Liver (tissue), 3 donors: ENCODE data around the gene PGR.

Source experiments
- EGR1 ChIP-seq, 2 donors: IDR thresholded peaks; 2 replicates each; pipeline ENCODE4 v1.6.1; 2016 to 2018; ENCODE audit warnings: antibody characterized with exemption in 2 of 2, low read depth in 2 of 2
- RAD21 ChIP-seq, 2 donors: IDR thresholded peaks; 2 replicates each; pipeline ENCODE4 v1.6.1; 2016; ENCODE audit warnings: antibody characterized with exemption in 2 of 2, mild to moderate bottlenecking in 2 of 2
- SP1 ChIP-seq: IDR thresholded peaks from 2 replicates; pipeline ENCODE4 v1.6.1; 2018; ENCODE audit warnings: antibody characterized with exemption, mild to moderate bottlenecking
- TAF1 ChIP-seq: conservative IDR thresholded peaks from 2 replicates; pipeline ENCODE4 v1.6.1; 2016; ENCODE audit warnings: antibody characterized with exemption, mild to moderate bottlenecking
- TF ChIP-seq, protein P1 (sequence below): fragments of 150-350 bp; IDR thresholded peaks from 2 replicates; pipeline ENCODE4 v1.5.1; 2017; ENCODE audit warnings: improper control_type of control experiment, low read depth, low read length; ENCODE audit not compliant: missing input control
- TF ChIP-seq, protein P2 (sequence below): IDR thresholded peaks from 2 replicates; pipeline ENCODE4 v1.6.1; 2016; ENCODE audit warnings: antibody characterized with exemption
- TF ChIP-seq, protein P3 (sequence below): IDR thresholded peaks from 2 replicates; pipeline ENCODE4 v1.6.1; 2016; ENCODE audit warnings: antibody characterized with exemption
- TF ChIP-seq, protein P4 (sequence below): IDR thresholded peaks from 2 replicates; pipeline ENCODE4 v1.6.1; 2016; ENCODE audit warnings: antibody characterized with exemption, mild to moderate bottlenecking
- donor health status: healthy.
- donor health status: healthy.

DNA sequence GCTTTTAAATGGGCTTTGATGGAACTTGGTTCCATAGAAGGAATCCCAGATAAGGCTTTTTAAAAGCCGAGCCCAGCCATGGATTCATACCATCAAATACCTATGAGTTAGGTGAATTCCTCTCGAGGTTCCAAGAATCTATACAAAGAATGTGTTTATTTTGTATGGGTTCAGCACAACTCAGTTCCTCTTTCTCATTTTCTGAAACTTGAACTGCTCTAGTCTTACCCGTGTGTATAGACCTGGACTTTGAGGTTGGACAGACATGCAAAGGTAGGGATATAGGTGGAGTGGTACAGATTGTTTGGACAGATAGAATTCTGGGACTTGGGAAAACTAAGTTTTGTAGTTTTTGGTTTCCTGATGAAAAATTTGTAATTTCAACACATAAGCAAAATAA lies 97.9 kb downstream of the PGR start:
- no peak for TF ChIP-seq RAD21 (IDR thresholded peaks at IDR 0.05)
- TF ChIP-seq, protein P1, sequence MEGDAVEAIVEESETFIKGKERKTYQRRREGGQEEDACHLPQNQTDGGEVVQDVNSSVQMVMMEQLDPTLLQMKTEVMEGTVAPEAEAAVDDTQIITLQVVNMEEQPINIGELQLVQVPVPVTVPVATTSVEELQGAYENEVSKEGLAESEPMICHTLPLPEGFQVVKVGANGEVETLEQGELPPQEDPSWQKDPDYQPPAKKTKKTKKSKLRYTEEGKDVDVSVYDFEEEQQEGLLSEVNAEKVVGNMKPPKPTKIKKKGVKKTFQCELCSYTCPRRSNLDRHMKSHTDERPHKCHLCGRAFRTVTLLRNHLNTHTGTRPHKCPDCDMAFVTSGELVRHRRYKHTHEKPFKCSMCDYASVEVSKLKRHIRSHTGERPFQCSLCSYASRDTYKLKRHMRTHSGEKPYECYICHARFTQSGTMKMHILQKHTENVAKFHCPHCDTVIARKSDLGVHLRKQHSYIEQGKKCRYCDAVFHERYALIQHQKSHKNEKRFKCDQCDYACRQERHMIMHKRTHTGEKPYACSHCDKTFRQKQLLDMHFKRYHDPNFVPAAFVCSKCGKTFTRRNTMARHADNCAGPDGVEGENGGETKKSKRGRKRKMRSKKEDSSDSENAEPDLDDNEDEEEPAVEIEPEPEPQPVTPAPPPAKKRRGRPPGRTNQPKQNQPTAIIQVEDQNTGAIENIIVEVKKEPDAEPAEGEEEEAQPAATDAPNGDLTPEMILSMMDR, result no peak
- TF ChIP-seq TAF1, result no peak
- TF ChIP-seq, protein P2, sequence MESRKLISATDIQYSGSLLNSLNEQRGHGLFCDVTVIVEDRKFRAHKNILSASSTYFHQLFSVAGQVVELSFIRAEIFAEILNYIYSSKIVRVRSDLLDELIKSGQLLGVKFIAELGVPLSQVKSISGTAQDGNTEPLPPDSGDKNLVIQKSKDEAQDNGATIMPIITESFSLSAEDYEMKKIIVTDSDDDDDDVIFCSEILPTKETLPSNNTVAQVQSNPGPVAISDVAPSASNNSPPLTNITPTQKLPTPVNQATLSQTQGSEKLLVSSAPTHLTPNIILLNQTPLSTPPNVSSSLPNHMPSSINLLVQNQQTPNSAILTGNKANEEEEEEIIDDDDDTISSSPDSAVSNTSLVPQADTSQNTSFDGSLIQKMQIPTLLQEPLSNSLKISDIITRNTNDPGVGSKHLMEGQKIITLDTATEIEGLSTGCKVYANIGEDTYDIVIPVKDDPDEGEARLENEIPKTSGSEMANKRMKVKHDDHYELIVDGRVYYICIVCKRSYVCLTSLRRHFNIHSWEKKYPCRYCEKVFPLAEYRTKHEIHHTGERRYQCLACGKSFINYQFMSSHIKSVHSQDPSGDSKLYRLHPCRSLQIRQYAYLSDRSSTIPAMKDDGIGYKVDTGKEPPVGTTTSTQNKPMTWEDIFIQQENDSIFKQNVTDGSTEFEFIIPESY, result no peak
- TF ChIP-seq, protein P3, sequence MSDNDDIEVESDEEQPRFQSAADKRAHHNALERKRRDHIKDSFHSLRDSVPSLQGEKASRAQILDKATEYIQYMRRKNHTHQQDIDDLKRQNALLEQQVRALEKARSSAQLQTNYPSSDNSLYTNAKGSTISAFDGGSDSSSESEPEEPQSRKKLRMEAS, result no peak
- TF ChIP-seq SP1, result no peak
- TF ChIP-seq EGR1 (IDR thresholded peaks at IDR 0.05; ENCODE audit: low read depth in 2 of 2), result no peak
- TF ChIP-seq, protein P4, sequence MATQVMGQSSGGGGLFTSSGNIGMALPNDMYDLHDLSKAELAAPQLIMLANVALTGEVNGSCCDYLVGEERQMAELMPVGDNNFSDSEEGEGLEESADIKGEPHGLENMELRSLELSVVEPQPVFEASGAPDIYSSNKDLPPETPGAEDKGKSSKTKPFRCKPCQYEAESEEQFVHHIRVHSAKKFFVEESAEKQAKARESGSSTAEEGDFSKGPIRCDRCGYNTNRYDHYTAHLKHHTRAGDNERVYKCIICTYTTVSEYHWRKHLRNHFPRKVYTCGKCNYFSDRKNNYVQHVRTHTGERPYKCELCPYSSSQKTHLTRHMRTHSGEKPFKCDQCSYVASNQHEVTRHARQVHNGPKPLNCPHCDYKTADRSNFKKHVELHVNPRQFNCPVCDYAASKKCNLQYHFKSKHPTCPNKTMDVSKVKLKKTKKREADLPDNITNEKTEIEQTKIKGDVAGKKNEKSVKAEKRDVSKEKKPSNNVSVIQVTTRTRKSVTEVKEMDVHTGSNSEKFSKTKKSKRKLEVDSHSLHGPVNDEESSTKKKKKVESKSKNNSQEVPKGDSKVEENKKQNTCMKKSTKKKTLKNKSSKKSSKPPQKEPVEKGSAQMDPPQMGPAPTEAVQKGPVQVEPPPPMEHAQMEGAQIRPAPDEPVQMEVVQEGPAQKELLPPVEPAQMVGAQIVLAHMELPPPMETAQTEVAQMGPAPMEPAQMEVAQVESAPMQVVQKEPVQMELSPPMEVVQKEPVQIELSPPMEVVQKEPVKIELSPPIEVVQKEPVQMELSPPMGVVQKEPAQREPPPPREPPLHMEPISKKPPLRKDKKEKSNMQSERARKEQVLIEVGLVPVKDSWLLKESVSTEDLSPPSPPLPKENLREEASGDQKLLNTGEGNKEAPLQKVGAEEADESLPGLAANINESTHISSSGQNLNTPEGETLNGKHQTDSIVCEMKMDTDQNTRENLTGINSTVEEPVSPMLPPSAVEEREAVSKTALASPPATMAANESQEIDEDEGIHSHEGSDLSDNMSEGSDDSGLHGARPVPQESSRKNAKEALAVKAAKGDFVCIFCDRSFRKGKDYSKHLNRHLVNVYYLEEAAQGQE, result no peak
